ENCODE data around the gene EPHB1.
"Not testable (repeated sequence)": the region's sequence is repeated elsewhere in the genome, so short reads cannot be mapped to it uniquely, and the experiment has no call there.

The EPHB1 gene

GRCh38 chr3:134959516-134959915, 164.5 kb downstream of the EPHB1 start:
- no peak for DNase-seq

DNA sequence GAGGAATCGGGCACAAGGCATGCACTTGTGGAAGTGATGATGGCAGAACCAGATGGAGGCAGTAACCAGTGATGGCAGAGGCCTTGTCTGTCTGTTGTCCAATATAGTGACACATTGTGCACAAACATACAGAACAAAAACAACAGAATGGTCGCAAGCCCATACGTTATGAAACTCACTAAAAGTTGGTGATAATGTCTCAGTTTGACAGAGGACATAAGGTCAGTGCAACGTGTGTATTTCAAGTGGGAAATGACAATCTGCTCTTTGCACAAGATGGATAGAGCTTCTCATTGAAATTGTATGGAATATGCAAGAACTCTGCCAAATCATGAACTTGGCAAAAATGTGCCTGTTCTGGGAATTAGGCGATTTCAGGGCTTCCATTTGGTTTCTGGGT, 169.2 kb downstream of the EPHB1 start:
- DNase-seq: no peak

- no peak for DNase-seq
These were observed 170.9 kb downstream of the EPHB1 start for GRCh38 chr3:134965865-134966481.

GRCh38 chr3:134970895-134971294, 175.8 kb downstream of the EPHB1 start:
- DNase-seq: no peak

GRCh38 chr3:134971306-134971705, 176.2 kb downstream of the EPHB1 start:
- DNase-seq: no peak

- DNase-seq: not testable (repeated sequence)
These were observed 176.8 kb downstream of the EPHB1 start for GRCh38 chr3:134971907-134972306.

GRCh38 chr3:134972836-134973455, 177.9 kb downstream of the EPHB1 start:
- no peak for DNase-seq

DNA sequence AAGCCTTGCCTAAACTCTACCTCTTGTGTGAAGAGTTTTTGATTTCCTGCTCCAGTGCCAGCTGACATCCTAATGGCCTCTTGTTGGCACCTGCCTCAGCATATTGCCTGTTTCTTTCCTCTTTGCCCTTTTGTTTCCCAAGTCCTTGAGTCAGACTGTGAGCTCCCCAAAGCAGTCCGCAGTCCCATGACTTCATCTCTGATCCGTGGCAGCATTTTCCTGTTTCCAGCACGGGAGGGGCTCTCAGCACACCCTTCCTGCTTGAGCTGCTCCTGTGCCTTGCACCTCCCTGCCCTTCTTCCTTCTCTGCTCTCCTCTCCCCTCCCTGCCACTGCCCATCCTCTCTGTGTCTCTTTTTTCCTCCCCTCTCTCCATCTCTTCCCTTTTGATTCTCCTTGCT, 179.6 kb downstream of the EPHB1 start:
- no peak for DNase-seq

GRCh38 chr3:134976948-134977347, 181.9 kb downstream of the EPHB1 start:
- no peak for DNase-seq

GRCh38 chr3:134978658-134979057, 183.6 kb downstream of the EPHB1 start:
- no peak for DNase-seq

- DNase-seq: no peak
These were observed 191.0 kb downstream of the EPHB1 start for GRCh38 chr3:134985864-134986715.

DNA sequence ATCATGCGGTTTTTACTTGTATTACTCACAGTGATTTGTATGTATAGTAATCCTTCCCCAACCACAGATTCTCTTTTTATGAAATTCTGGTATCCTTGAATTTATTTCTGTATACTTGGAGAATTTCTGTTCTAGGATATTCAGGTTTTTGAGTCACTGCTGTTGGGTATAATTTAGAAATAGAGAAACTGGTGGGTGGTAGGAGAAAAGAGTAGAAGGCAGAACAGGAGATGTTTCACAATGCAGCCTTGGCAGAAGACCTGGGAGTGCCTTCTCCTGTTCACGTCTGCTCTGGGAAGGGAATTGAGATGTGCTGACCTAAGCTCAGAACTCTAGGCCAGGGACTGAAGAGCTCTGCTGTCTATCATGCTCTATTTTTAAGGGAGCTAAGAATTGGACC, 193.6 kb downstream of the EPHB1 start:
- DNase-seq: no peak

DNA sequence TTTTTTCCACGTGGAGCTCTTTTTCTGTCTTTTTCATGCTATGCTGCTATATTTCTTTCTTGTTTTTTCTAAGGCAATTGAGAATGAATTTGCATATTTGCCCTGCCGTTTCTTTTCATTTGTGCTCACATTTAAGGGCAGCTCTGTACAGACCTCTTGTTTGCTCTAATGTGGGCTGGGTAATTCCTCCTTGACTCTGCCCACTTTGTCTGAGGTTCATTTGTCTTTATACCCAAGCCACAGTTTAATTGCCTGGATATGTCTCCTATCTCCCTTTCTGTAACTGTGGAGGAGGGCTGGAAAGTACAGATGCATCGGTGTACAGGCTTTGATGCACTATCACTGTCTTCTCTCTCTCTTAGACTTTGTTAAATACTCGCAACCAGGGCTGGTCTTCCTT, 195.9 kb downstream of the EPHB1 start:
- DNase-seq: no peak

- no peak for DNase-seq
These were observed 196.5 kb downstream of the EPHB1 start for GRCh38 chr3:134991472-134992010.

- no peak for DNase-seq
These were observed 197.1 kb downstream of the EPHB1 start for GRCh38 chr3:134992180-134992579.

DNA sequence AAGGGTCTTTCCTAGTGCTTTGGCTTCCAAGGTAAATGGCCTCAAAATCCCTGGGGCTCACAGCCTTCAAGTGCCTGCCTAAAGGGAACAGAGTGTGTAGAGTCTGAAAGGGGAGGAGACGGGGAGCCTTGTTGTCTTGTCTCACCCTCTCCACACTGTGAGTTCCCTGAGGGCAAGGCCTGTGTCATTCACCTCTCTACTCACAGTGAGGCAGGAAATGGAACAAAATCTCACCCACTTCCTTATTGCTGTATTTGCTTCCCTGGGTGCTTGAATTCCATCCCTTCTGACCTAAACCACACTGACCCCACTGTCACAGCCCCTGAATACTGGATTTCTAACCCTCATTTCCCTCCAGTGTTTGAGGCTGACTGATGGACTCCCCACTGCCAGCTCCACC, 197.5 kb downstream of the EPHB1 start:
- DNase-seq: no peak

DNA sequence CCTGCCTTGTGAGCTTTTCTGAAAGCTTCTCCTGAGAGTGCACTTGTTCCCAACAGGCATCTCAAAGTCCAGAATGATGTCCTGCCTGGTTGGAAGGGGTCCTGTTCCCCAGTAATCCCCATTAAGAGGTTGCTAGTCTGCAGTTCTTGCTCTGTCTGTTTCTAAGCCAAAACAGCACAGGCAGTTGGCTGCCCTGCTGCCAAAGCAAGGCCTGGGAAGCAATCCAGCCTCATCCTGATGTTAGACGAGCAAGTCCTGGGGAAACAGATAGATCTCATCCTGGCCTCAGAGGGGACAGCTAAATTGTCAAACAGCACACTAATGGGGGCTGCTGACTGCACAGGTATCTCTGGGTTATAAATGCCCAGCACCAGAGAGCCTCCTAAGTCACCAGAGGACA, 198.0 kb downstream of the EPHB1 start:
- DNase-seq: no peak

DNA sequence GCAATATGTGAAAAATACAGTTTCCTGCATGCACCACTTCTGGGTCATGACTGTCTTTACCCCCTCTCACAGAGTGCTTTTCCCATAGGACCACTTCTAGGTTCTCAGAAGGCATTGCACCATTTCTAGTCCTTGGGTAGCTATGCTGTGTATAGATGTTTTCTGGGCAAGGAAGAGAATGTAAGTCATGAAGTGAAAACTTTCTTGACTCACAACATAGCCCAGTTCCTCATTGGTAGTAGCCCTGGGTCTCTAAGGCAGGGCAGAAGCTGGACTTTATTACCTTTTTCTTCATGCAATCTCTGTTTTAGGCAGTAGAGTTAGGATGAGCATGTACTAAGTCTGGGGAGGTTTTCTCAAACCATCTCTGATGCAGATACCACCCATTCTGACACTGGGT, 203.1 kb downstream of the EPHB1 start:
- no peak for DNase-seq

- DNase-seq: no peak
These were observed 203.8 kb downstream of the EPHB1 start for GRCh38 chr3:134998855-134999254.

- no peak for DNase-seq
These were observed 205.4 kb downstream of the EPHB1 start for GRCh38 chr3:135000465-135000864.

- not testable (repeated sequence) for DNase-seq
These were observed 210.6 kb downstream of the EPHB1 start for GRCh38 chr3:135005616-135006015.

DNA sequence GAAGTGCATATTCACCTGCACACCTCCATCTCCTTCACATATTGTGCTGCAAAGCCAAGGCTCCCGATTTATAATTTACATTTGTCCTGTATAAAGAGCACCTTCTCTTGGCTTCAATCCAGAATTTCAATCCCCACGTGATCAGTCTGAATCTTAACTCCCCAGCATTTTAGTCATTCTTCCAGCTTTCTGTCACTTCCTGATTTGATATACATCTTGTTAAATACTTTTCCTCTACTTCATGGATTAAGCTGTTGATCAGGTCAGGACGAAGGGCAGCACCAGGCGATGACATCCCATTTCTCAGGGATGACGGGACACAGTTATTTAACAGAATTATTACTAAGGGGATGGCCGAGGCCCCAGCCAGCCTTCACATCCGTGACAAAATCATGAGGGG, 212.5 kb downstream of the EPHB1 start:
- no peak for DNase-seq

GRCh38 chr3:135008326-135008725, 213.3 kb downstream of the EPHB1 start:
- no peak for DNase-seq

DNA sequence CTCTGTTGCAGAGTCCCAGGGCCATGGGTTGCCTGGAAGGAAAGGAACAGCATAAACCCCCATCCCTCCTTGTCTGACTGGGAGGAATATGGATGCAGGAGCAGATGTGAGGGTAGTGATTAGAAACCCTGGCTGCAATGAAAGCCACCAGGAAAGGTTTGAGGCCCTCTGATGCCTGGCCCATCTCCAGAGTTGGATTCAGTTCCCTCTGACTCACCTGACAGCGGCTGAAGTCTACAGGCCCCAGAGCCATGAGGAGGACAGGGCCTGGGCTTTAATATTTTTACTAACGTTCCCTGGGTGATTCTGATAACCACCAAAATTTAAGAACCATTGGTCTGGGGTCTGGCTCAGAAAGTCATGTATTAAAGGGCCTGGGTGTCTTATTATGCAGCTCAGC, 214.0 kb downstream of the EPHB1 start:
- no peak for DNase-seq

All from NCI-H1694 (cell line).